DND-41 (cell line): ENCODE results near the gene SPINK2.

ENCODE experiments used
- ATAC-seq: fragments of 200-7000 bp; cut with Tn5 transposase; 3 replicates; pipeline ENCODE4 v1.9.1; 2021; ENCODE audit warnings: low read depth; ENCODE audit not compliant: insufficient read depth
- DNase-seq: peaks from one replicate; pipeline ENCODE4 v3.0.0-alpha.2; 2020
- H2AFZ ChIP-seq: 2 replicates; pipeline ENCODE4 v1.6.0; 2012; ENCODE audit warnings: low read depth, low read length
- H3K27ac ChIP-seq: 2 replicates; pipeline ENCODE4 v1.5.1; 2012; ENCODE audit warnings: low read length, inconsistent platforms
- H3K27me3 ChIP-seq: fragments of 200-600 bp; sonication (generic); 2 replicates; pipeline ENCODE4 v1.6.0; 2012; ENCODE audit warnings: low read length, mild to moderate bottlenecking, inconsistent platforms; ENCODE audit not compliant: insufficient read depth, poor library complexity
- H3K36me3 ChIP-seq: 2 replicates; pipeline ENCODE4 v1.5.1; 2012; ENCODE audit warnings: low read length, inconsistent platforms; ENCODE audit not compliant: insufficient read depth
- H3K4me1 ChIP-seq: 2 replicates; pipeline ENCODE4 v1.5.1; 2012; ENCODE audit warnings: mild to moderate bottlenecking, low read length; ENCODE audit not compliant: insufficient read depth
- H3K4me2 ChIP-seq: 2 replicates; pipeline ENCODE4 v1.6.0; 2012; ENCODE audit warnings: mild to moderate bottlenecking, moderate library complexity, low read length, inconsistent platforms; ENCODE audit not compliant: insufficient read depth
- H3K4me3 ChIP-seq, 2 experiments: fragments of 200-600 bp in 1 of 2; shearing (Covaris generic) in 1 of 2; 2 replicates each; pipeline ENCODE4 v1.5.1; 2012 to 2016; ENCODE audit warnings: inconsistent platforms in 2 of 2, low read length in 2 of 2, mild to moderate bottlenecking in 2 of 2, low read depth in 1 of 2, moderate library complexity in 1 of 2
- H3K79me2 ChIP-seq: 2 replicates; pipeline ENCODE4 v1.6.0; 2012; ENCODE audit warnings: low read length, inconsistent platforms; ENCODE audit not compliant: insufficient read depth
- H3K9ac ChIP-seq: 2 replicates; pipeline ENCODE4 v1.6.0; 2012; ENCODE audit warnings: low read depth, mild to moderate bottlenecking, inconsistent platforms, low read length, moderate library complexity
- H3K9me3 ChIP-seq: 2 replicates; pipeline ENCODE4 v1.5.1; 2012; ENCODE audit warnings: low read length, moderate library complexity, mild to moderate bottlenecking, inconsistent platforms; ENCODE audit not compliant: insufficient read depth, severe bottlenecking
- H4K20me1 ChIP-seq: 2 replicates; pipeline ENCODE4 v1.6.0; 2012; ENCODE audit warnings: low read length; ENCODE audit not compliant: insufficient read depth
- CTCF ChIP-seq: IDR thresholded peaks from 2 replicates; pipeline ENCODE4 v1.5.1; 2012; ENCODE audit warnings: borderline replicate concordance, low read length, moderate library complexity, mild to moderate bottlenecking; ENCODE audit not compliant: poor library complexity, severe bottlenecking; ENCODE audit errors: extremely low read depth
- EZH2 ChIP-seq: IDR thresholded peaks from 3 replicates; pipeline ENCODE4 v1.6.1; 2012; ENCODE audit warnings: borderline replicate concordance, low read depth, mild to moderate bottlenecking, moderate library complexity, low read length, inconsistent platforms; ENCODE audit not compliant: severe bottlenecking

SPINK2 gene

GRCh38 chr4:56861360-56861759 lies 39.9 kb upstream of the SPINK2 start:
- ATAC-seq (no peak), DNase-seq (no peak)
- no peaks in the 10 kb centered on the region for H3K79me2 ChIP-seq
- H3K4me1 ChIP-seq = no peaks in the 10 kb centered on the region
- H3K4me3 ChIP-seq = no peak overlapping the region
- no peak overlapping the region for H3K9ac ChIP-seq
- H4K20me1 ChIP-seq = no peaks in the 10 kb centered on the region
- TF ChIP-seq CTCF (no peak), EZH2 (no peak)
- no peaks in the 10 kb centered on the region for H3K9me3 ChIP-seq
- H3K27ac ChIP-seq = no peak overlapping the region
- no peak overlapping the region for H3K4me2 ChIP-seq
- no peaks in the 10 kb centered on the region for H3K36me3 ChIP-seq
- no peak overlapping the region for H2AFZ ChIP-seq
- H3K27me3 ChIP-seq = no peaks in the 10 kb centered on the region

- Histone ChIP-seq H3K9me3 (no peaks in the 10 kb centered on the region), H3K4me1 (no peaks in the 10 kb centered on the region), H3K27me3 (no peaks in the 10 kb centered on the region), H3K9ac (no peak overlapping the region), H3K4me3 (no peak overlapping the region), H3K36me3 (no peaks in the 10 kb centered on the region), H2AFZ (no peak overlapping the region), H3K4me2 (no peak overlapping the region), H3K79me2 (no peaks in the 10 kb centered on the region), H3K27ac (no peak overlapping the region), H4K20me1 (no peaks in the 10 kb centered on the region)
- ATAC-seq (no peak), DNase-seq (no peak)
- TF ChIP-seq EZH2 (no peak), CTCF (no peak)
Measured at GRCh38 chr4:56860781-56861180, 39.3 kb upstream of the SPINK2 start.

DNA sequence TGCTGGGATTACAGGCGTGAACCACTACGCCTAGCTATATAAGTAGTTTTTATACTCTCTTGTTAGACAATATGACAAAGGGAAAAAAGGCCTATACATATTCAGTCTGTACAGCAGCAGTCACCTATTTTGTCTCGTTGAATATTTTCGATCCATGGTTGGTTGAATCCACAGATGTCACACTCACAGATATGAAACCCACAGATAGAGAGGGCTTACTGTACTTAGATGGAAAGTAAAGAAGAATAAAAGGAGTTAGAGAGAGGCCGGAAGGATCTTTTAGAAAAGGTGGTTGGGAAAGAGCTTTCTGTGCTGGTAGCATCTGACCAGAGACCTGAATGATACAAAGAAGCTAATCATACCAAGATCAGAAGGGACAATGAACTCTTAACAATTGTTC lies 38.3 kb upstream of the SPINK2 start:
- Histone ChIP-seq H3K27me3 (no peaks in the 10 kb centered on the region), H3K4me1 (no peaks in the 10 kb centered on the region), H3K4me2 (no peak overlapping the region), H3K9me3 (no peaks in the 10 kb centered on the region), H3K9ac (no peak overlapping the region), H3K27ac (no peak overlapping the region), H3K36me3 (no peaks in the 10 kb centered on the region), H3K4me3 (no peak overlapping the region), H4K20me1 (no peaks in the 10 kb centered on the region), H2AFZ (no peak overlapping the region), H3K79me2 (no peaks in the 10 kb centered on the region)
- ATAC-seq (no peak), DNase-seq (no peak)
- TF ChIP-seq EZH2 = no peak
- TF ChIP-seq CTCF = no peak

DNA sequence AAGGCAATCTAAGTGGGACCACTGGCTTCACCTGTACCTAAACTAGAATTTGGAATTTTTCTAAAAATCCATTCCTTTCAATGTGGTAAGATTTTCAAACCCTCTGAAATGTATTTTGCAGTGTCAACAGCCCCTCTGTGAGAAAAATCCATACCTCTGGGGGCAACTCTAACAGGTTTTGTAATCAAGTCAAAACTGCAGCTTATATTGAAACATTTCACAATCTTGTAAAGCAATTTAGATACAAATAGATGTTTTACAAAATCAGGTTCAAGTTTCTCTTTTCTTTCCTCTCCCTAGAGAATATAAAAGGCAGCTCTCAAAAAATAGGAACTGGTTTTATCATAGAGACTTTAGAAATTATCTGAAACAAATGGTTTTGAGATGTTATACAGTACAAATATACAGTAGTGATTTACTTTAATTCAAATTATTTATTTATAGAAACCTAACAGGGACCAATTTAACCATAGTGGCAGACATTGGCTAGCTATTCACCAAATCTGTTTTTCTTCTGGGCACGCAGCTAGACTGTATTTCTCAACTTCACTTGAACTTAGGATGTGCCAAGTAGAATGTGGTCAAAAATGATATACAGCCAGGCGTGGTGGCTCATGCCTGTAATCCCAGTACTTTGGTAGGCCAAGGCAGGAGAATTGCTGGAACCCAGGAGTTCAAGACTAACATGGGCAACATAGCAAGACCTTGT lies 36.3 kb upstream of the SPINK2 start:
- no peak overlapping the region for H3K9ac ChIP-seq
- H3K36me3 ChIP-seq = no peaks in the 10 kb centered on the region
- ATAC-seq (no peak), DNase-seq (no peak)
- no peak overlapping the region for H3K27ac ChIP-seq
- H2AFZ ChIP-seq = no peak overlapping the region
- no peaks in the 10 kb centered on the region for H3K4me1 ChIP-seq
- no peaks in the 10 kb centered on the region for H3K9me3 ChIP-seq
- TF ChIP-seq EZH2 = no peak
- no peak for TF ChIP-seq CTCF
- H3K4me3 ChIP-seq = no peak overlapping the region
- no peak overlapping the region for H3K4me2 ChIP-seq
- H3K79me2 ChIP-seq = no peaks in the 10 kb centered on the region
- no peaks in the 10 kb centered on the region for H3K27me3 ChIP-seq
- no peaks in the 10 kb centered on the region for H4K20me1 ChIP-seq
